Stimulated activated CD4-positive, alpha-beta T cell treated with anti-CD3 and anti-CD28 coated beads, Interleukin-2, amount 100 ng/mL, for 24 hours (primary cell): ENCODE measurements around the gene NDOR1.

Experiments used
- DNase-seq, 2 donors: peaks; one replicate each; pipeline ENCODE4 v3.0.0-alpha.2; 2020

The NDOR1 gene

DNA sequence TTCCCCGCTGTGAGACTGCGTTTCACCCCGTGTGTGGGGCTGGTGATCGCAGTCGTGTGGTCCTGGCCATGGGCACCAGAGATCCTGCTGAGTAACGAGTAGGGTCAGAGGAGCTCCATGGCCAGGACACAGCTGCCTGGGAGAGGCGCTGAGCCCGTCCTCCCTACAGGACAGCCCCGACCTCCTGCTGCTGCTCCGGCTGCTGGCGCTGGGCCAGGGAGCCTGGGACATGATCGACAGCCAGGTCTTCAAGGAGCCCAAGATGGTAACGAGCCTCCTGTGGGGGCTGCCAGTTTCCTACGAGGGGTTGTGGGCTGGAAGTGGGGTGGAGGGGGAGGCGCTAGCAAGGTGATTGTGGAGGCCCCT is 60.6 kb downstream of the NDOR1 start:
- DNase-seq: no peak
